Testis (tissue), 3 donors: ENCODE results near the gene ADAMTS14. TPM values are rescaled to one million over a fixed set of nuclear protein-coding genes. Genes with fewer than 3 reads are reported as not detected.

ENCODE experiments used
- DNase-seq: peaks from one replicate; pipeline ENCODE4 v3.0.0-alpha.2; 2019
- H3K27ac ChIP-seq, 2 donors: fragments of 200-600 bp; sonication (generic); one replicate each; pipeline ENCODE4 v1.5.1; 2019
- H3K27me3 ChIP-seq: fragments of 200-600 bp; sonication (generic); one replicate; pipeline ENCODE4 v1.5.1; 2019
- H3K36me3 ChIP-seq: fragments of 200-600 bp; sonication (generic); one replicate; pipeline ENCODE4 v1.5.1; 2017; ENCODE audit warnings: low read depth; ENCODE audit errors: missing control alignments
- H3K4me1 ChIP-seq: fragments of 200-600 bp; sonication (generic); one replicate; pipeline ENCODE4 v1.5.1; 2019
- H3K4me3 ChIP-seq, 2 donors: fragments of 200-600 bp; sonication (generic); one replicate each; pipeline ENCODE4 v1.5.1; 2017 to 2019
- H3K9me3 ChIP-seq: fragments of 200-600 bp; sonication (generic); one replicate; pipeline ENCODE4 v1.5.1; 2017
- POLR2A ChIP-seq: fragments of 450-650 bp; IDR thresholded peaks from one replicate; pipeline ENCODE4 v1.6.1; 2017; ENCODE audit warnings: antibody characterized with exemption, mild to moderate bottlenecking, moderate library complexity
- WGBS, 2 donors: methylation state at CpG; one replicate each; pipeline ENCODE4 v1.1.5; 2018; 5-methylcytosine and 5-hydroxymethylcytosine counted together
- intact Hi-C: fragments of 100-400 bp; cut with DNase I; formaldehyde crosslinking; loops from one replicate; pipeline ENCODE4 v1.15.1; 2023; ENCODE audit warnings: low total_unique reads
- polyA plus RNA-seq: library from polyadenylated mRNA; stranded (reverse); fragments of 350-450 nt; fragmentation: Illumina TruSeq; extraction: RNeasy Lipid Tissue Mini Kit (QIAGEN cat#74804); gene quantifications from one replicate; pipeline ENCODE4 v1.2.3, GENCODE V29; 2014; ENCODE audit warnings: low read depth, low replicate concordance; ENCODE audit not compliant: insufficient read depth
- total RNA-seq, 2 donors: library from RNA; depleted of rRNA; stranded (reverse); fragments of >200 nt; gene quantifications; one replicate each; pipeline ENCODE4 v1.2.3, GENCODE V29; 2016
- TF ChIP-seq, protein P1 (sequence below), 3 experiments: fragments of 450-650 bp in 2 of 3; fragments of 200-600 bp in 1 of 3; sonication (generic) in 1 of 3; IDR thresholded peaks; one replicate each; pipeline ENCODE4 v1.5.1; 2016 to 2019; ENCODE audit warnings: antibody characterized with exemption in 3 of 3, mild to moderate bottlenecking in 2 of 3, moderate library complexity in 1 of 3

ADAMTS14 gene
- total and polyA plus RNA-seq, 3 donors from 2014 or later, result 0.63 to 0.93 (median 0.90) TPM

DNA sequence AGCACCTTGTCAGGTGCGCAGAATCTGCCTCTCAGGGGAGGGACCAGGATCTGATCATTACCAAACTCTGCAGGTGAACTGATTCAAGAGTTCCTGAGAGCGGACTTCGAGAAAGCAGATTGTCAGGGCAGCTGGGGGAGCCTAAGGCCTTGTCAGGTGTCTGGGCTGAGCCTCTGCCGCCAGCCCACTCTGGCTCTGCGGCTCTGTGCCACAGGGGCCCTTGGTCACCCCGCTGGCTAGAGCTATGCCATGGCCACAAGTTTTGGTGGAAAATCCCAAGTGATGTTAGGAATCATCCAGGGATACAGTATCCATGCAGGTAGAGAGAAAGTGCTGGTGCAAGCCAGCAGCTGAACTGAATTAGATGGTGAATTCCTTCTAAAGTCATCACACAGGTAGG is 4.2 kb downstream of the ADAMTS14 start:
- no peak for DNase-seq
- no peaks in the 10 kb centered on the region for H3K9me3 ChIP-seq
- H3K4me3 ChIP-seq, result no peak overlapping the region
- 60 to 89% methylated on average over 2 to 6 of the region's 6 CpGs for WGBS, 2 donors
- no peak for TF ChIP-seq POLR2A
- TF ChIP-seq, protein P1, sequence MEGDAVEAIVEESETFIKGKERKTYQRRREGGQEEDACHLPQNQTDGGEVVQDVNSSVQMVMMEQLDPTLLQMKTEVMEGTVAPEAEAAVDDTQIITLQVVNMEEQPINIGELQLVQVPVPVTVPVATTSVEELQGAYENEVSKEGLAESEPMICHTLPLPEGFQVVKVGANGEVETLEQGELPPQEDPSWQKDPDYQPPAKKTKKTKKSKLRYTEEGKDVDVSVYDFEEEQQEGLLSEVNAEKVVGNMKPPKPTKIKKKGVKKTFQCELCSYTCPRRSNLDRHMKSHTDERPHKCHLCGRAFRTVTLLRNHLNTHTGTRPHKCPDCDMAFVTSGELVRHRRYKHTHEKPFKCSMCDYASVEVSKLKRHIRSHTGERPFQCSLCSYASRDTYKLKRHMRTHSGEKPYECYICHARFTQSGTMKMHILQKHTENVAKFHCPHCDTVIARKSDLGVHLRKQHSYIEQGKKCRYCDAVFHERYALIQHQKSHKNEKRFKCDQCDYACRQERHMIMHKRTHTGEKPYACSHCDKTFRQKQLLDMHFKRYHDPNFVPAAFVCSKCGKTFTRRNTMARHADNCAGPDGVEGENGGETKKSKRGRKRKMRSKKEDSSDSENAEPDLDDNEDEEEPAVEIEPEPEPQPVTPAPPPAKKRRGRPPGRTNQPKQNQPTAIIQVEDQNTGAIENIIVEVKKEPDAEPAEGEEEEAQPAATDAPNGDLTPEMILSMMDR (IDR thresholded peaks at IDR 0.05), result no peak
- no peaks in the 10 kb centered on the region for H3K4me1 ChIP-seq
- intact Hi-C loops, result no loop called here
- H3K36me3 ChIP-seq, result no peaks in the 10 kb centered on the region
- no peak overlapping the region for H3K27ac ChIP-seq
- no peaks in the 10 kb centered on the region for H3K27me3 ChIP-seq

- Histone ChIP-seq H3K9me3 (no peaks in the 10 kb centered on the region), H3K4me3 (no peak overlapping the region), H3K27ac (no peak overlapping the region), H3K36me3 (no peaks in the 10 kb centered on the region), H3K4me1 (no peaks in the 10 kb centered on the region), H3K27me3 (no peaks in the 10 kb centered on the region)
- intact Hi-C loops, result no loop called here
- TF ChIP-seq, protein P1 (IDR thresholded peaks at IDR 0.05), result no peak
- no peak for TF ChIP-seq POLR2A
- DNase-seq, result no peak
- 80 to 88% methylated on average over 5 of the region's 5 CpGs for WGBS, 2 donors
Measured at GRCh38 chr10:70677016-70677415, 4.7 kb downstream of the ADAMTS14 start.

GRCh38 chr10:70677620-70678249 is 5.4 kb downstream of the ADAMTS14 start:
- Histone ChIP-seq H3K4me3 (no peak overlapping the region), H3K4me1 (peaks cover 6% of the 10 kb centered on the region), H3K9me3 (no peaks in the 10 kb centered on the region), H3K36me3 (no peaks in the 10 kb centered on the region), H3K27me3 (no peaks in the 10 kb centered on the region), H3K27ac (no peak overlapping the region)
- TF ChIP-seq POLR2A, result no peak
- TF ChIP-seq, protein P1 (IDR thresholded peaks at IDR 0.05), result no peak
- intact Hi-C loops, result no loop called here
- WGBS, 2 donors, result 81 to 91% methylated on average over 9 of the region's 9 CpGs
- no peak for DNase-seq

DNA sequence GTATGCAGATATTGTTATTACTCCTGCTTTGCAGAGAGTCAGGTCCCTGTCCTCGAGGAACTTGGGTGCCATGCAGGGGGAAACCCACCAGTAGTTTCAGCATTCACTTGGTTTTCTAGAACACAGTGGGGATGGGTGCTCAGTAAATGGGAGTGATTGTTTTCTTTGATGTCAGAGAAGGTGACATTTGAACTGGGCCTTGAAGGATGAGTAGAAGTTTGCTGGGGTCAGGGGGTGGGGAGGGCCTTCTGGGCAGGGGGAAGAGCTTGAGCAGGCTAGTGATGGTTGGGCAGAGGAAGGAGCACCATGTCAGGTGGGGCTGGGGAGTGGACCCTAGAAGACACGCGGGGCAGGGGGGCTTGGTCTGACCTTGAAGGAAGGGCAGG is 5.9 kb downstream of the ADAMTS14 start:
- DNase-seq, result no peak
- WGBS, 2 donors, result 90 to 97% methylated on average over 3 of the region's 3 CpGs
- Histone ChIP-seq H3K4me1 (peaks cover 11% of the 10 kb centered on the region), H3K27ac (no peak overlapping the region), H3K27me3 (no peaks in the 10 kb centered on the region), H3K36me3 (no peaks in the 10 kb centered on the region), H3K9me3 (no peaks in the 10 kb centered on the region), H3K4me3 (no peak overlapping the region)
- TF ChIP-seq, protein P1 (IDR thresholded peaks at IDR 0.05), result no peak
- TF ChIP-seq POLR2A, result no peak
- intact Hi-C loops, result no loop called here
